AG04450 (cell line): ENCODE measurements around the gene DLX3. TPM values are rescaled to one million over a fixed set of nuclear protein-coding genes. Genes with fewer than 3 reads are reported as not detected.

Source experiments
- CTCF ChIA-PET: fragments of 300-600, 350-600 bp; formaldehyde crosslinking; extraction: SDS; loops from one replicate; lab custom pipeline; 2022; ENCODE audit warnings: antibody characterized with exemption, inconsistent platforms; lab: Charles Lee
- POLR2A ChIA-PET: fragments of 350-600 bp; formaldehyde crosslinking; extraction: SDS; loops from one replicate; lab custom pipeline; 2021; ENCODE audit warnings: antibody characterized with exemption, inconsistent platforms; lab: Yijun Ruan, JAX
- DNase-seq: peaks from one replicate; pipeline ENCODE4 v3.0.0-alpha.2; 2011; ENCODE audit warnings: low read depth, low spot score
- H3K27ac ChIP-seq: one replicate; pipeline ENCODE4 v1.5.1; 2012; ENCODE audit warnings: low read depth, low read length, control low read depth
- H3K27me3 ChIP-seq: one replicate; pipeline ENCODE4 v1.6.0; 2012; ENCODE audit warnings: low read length; ENCODE audit not compliant: control insufficient read depth, insufficient read depth
- H3K4me3 ChIP-seq: 2 replicates; pipeline ENCODE4 v1.5.1; 2011; ENCODE audit warnings: mild to moderate bottlenecking, low read depth, low read length, control low read depth
- H3K9me3 ChIP-seq: 2 replicates; pipeline ENCODE4 v1.5.1; 2012; ENCODE audit warnings: low read length; ENCODE audit not compliant: control insufficient read depth, insufficient read depth
- polyA plus RNA-seq: library from polyadenylated mRNA; depleted of rRNA; stranded (reverse); fragments of >200 nt; gene quantifications from 2 replicates; pipeline ENCODE4 v1.2.3, GENCODE V29; 2011
- TF ChIP-seq, protein P1 (sequence below): IDR thresholded peaks from 2 replicates; pipeline ENCODE4 v1.5.1; 2011; ENCODE audit warnings: low read depth, low read length, control low read depth, inconsistent platforms

DLX3 gene
- polyA plus RNA-seq, 1 experiment, result not detected

DNA sequence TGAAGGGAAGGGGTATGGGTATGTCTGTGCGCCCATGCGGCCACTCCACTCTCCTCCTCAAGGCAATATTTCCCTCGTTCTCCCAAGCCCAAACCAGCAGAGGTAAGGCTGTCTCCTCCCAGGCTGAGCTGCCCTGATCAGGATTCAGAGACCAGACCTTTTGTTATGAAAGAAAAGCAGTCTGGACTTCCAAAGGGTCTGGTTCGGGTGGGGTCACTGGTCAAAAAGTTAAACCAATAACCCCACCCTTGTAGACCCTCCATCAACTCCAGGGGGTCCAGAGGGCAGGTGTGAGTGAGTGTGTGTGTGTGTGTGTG is 31.8 kb downstream of the DLX3 start:
- Histone ChIP-seq H3K9me3 (peaks cover 4% of the 10 kb centered on the region; the same call in 1 of the 2 replicates), H3K4me3 (no peak overlapping the region), H3K27me3 (peaks cover 79% of the 10 kb centered on the region), H3K27ac (no peak overlapping the region)
- TF ChIP-seq, protein P1, sequence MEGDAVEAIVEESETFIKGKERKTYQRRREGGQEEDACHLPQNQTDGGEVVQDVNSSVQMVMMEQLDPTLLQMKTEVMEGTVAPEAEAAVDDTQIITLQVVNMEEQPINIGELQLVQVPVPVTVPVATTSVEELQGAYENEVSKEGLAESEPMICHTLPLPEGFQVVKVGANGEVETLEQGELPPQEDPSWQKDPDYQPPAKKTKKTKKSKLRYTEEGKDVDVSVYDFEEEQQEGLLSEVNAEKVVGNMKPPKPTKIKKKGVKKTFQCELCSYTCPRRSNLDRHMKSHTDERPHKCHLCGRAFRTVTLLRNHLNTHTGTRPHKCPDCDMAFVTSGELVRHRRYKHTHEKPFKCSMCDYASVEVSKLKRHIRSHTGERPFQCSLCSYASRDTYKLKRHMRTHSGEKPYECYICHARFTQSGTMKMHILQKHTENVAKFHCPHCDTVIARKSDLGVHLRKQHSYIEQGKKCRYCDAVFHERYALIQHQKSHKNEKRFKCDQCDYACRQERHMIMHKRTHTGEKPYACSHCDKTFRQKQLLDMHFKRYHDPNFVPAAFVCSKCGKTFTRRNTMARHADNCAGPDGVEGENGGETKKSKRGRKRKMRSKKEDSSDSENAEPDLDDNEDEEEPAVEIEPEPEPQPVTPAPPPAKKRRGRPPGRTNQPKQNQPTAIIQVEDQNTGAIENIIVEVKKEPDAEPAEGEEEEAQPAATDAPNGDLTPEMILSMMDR, result no peak
- ChIA-PET POLR2A (no interaction called here), CTCF (interaction anchor here (0.9 kb wide), 1 partner anchor 34 kb away, joined by 3 read pairs; no protein-coding TSS in a partner anchor)
- no peak for DNase-seq

DNA sequence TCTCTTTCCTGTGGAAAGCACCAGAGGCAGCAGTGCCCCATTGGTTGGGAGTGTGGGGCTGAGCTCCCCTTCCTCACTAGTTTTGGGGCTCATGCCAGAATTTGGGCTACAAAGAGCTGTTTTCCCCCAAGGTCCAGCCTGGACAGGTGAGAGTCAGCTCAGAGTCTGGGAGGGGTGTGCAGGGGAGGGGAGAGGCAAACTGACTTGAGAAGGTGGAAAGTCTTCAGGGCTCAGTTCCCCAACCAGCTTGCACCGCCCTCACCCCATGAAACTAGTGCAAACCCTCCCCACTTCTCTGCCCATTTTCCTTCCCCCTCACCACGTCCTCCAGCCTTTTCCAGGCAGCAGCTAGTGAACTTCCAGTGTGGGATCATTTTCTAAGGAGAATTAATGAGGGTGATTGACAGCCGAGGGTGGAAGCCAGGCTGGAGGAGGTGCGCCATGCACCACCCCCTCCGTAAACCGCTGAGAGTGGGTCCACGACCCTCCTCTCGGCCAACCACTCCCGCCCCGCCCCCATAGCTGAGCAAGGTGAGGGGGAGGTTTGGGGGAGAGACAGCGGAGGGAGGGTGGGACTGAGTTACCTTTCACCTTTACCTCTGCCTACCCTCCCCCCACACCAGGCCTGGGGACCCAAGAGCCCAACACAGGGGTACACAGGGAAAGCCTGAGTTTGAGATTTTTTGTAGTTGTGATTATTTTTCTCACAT is 32.3 kb downstream of the DLX3 start:
- H3K27ac ChIP-seq, result no peak overlapping the region
- no peak for DNase-seq
- peaks cover 4% of the 10 kb centered on the region; the same call in 1 of the 2 replicates for H3K9me3 ChIP-seq
- TF ChIP-seq, protein P1, result no peak
- no peak overlapping the region for H3K4me3 ChIP-seq
- ChIA-PET CTCF (interaction anchor here (0.6 to 0.9 kb wide), 2 partner anchors 35 to 286 kb away, joined by 3 read pairs; no protein-coding TSS in a partner anchor), POLR2A (no interaction called here)
- H3K27me3 ChIP-seq, result peaks cover 74% of the 10 kb centered on the region

GRCh38 chr17:49959183-49959935 is 35.7 kb downstream of the DLX3 start:
- POLR2A ChIA-PET, result no interaction called here
- H3K27ac ChIP-seq, result no peak overlapping the region
- no peak overlapping the region for H3K4me3 ChIP-seq
- no peak for DNase-seq
- CTCF ChIA-PET, result no interaction called here
- H3K27me3 ChIP-seq, result peaks cover 50% of the 10 kb centered on the region
- peaks cover 4% of the 10 kb centered on the region; the same call in 1 of the 2 replicates for H3K9me3 ChIP-seq
- TF ChIP-seq, protein P1, result no peak

DNA sequence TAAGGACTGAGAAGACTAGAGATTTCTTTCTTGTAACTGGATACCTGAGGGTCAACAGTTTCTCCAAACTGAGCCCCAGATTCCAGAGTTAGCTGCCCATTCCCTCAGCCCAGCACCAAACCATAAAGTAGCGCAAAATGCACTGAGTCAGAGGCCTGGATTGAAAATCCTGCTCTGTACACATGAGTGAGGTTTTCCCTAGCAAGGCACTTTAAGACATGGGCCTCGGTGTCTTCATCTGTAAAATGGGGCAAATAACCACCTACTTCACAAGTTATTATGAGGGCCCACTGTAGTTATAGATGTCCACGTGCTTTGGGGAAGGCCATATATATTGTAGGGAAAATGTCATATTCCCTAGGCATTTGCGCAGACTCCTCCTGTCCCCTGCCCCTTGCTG is 36.3 kb downstream of the DLX3 start:
- Histone ChIP-seq H3K4me3 (no peak overlapping the region), H3K27ac (no peak overlapping the region), H3K9me3 (peaks cover under 1% of the 10 kb centered on the region; the same call in 1 of the 2 replicates), H3K27me3 (peaks cover 50% of the 10 kb centered on the region)
- POLR2A ChIA-PET, result no interaction called here
- CTCF ChIA-PET, result no interaction called here
- TF ChIP-seq, protein P1, result no peak
- no peak for DNase-seq

- Histone ChIP-seq H3K27me3 (peaks cover 41% of the 10 kb centered on the region), H3K27ac (no peak overlapping the region), H3K4me3 (no peak overlapping the region), H3K9me3 (no peaks in the 10 kb centered on the region)
- no peak for DNase-seq
- CTCF ChIA-PET, result interaction anchor here (1.5 to 4.0 kb wide), 2 partner anchors 40 to 401 kb away, joined by 3 to 22 read pairs; no protein-coding TSS in a partner anchor
- TF ChIP-seq, protein P1, result no peak
- POLR2A ChIA-PET, result no interaction called here
Measured at GRCh38 chr17:49957350-49957749, 37.7 kb downstream of the DLX3 start.
